ENCODE data around the gene DDX24. TPM values are rescaled to one million over a fixed set of nuclear protein-coding genes. Genes with fewer than 3 reads are reported as not detected.

DDX24 gene
- total RNA-seq, 1 donor from 2014 or later = 262 TPM

GRCh38 chr14:94044476-94045091, 36.4 kb downstream of the DDX24 start:
- Mint-ChIP-seq H3K9me3 (no peaks in the 10 kb centered on the region), H3K27me3 (no peaks in the 10 kb centered on the region), H3K36me3 (ENCODE audit: low read depth) (peaks cover 24% of the 10 kb centered on the region), H3K27ac (no peak overlapping the region), H3K4me3 (no peak overlapping the region), H3K4me1 (no peaks in the 10 kb centered on the region)
- intact Hi-C loops (cut with micrococcal nuclease) = no loop called here
- no peak for DNase-seq

GRCh38 chr14:94043756-94044475, 37.1 kb downstream of the DDX24 start:
- H3K4me3 Mint-ChIP-seq = no peak overlapping the region
- no peak overlapping the region for H3K27ac Mint-ChIP-seq
- no peaks in the 10 kb centered on the region for H3K4me1 Mint-ChIP-seq

GRCh38 chr14:94043111-94043755, 37.8 kb downstream of the DDX24 start:
- intact Hi-C loops (cut with micrococcal nuclease) = no loop called here
- H3K4me3 Mint-ChIP-seq = no peak overlapping the region
- H3K27ac Mint-ChIP-seq = no peak overlapping the region
- no peaks in the 10 kb centered on the region for H3K27me3 Mint-ChIP-seq
- H3K4me1 Mint-ChIP-seq = no peaks in the 10 kb centered on the region
- H3K9me3 Mint-ChIP-seq = no peaks in the 10 kb centered on the region
- no peak for DNase-seq
- peaks cover 18% of the 10 kb centered on the region for H3K36me3 Mint-ChIP-seq (ENCODE audit: low read depth)

More at GRCh38 chr14:94043756-94044475, 37.1 kb downstream of the DDX24 start:
- DNase-seq = no peak
- no peaks in the 10 kb centered on the region for H3K27me3 Mint-ChIP-seq
- intact Hi-C loops (cut with micrococcal nuclease) = no loop called here
- peaks cover 21% of the 10 kb centered on the region for H3K36me3 Mint-ChIP-seq (ENCODE audit: low read depth)
- no peaks in the 10 kb centered on the region for H3K9me3 Mint-ChIP-seq

GRCh38 chr14:94042433-94043091, 38.4 kb downstream of the DDX24 start:
- Mint-ChIP-seq H3K36me3 (ENCODE audit: low read depth) (peaks cover 11% of the 10 kb centered on the region), H3K27ac (no peak overlapping the region), H3K4me3 (no peak overlapping the region), H3K27me3 (no peaks in the 10 kb centered on the region), H3K4me1 (no peaks in the 10 kb centered on the region), H3K9me3 (no peaks in the 10 kb centered on the region)
- DNase-seq = no peak
- intact Hi-C loops (cut with micrococcal nuclease) = no loop called here

GRCh38 chr14:94041551-94042346, 39.3 kb downstream of the DDX24 start:
- intact Hi-C loops (cut with micrococcal nuclease) = no loop called here
- Mint-ChIP-seq H3K9me3 (no peaks in the 10 kb centered on the region), H3K4me3 (no peak overlapping the region), H3K36me3 (ENCODE audit: low read depth) (peaks cover 7% of the 10 kb centered on the region), H3K27ac (no peak overlapping the region), H3K27me3 (no peaks in the 10 kb centered on the region), H3K4me1 (peaks cover 2% of the 10 kb centered on the region)
- DNase-seq = no peak

- H3K36me3 Mint-ChIP-seq (ENCODE audit: low read depth) = peaks cover 7% of the 10 kb centered on the region
- no peak for DNase-seq
- H3K27ac Mint-ChIP-seq = no peak overlapping the region
- no peaks in the 10 kb centered on the region for H3K27me3 Mint-ChIP-seq
- peaks cover 4% of the 10 kb centered on the region for H3K4me1 Mint-ChIP-seq
- intact Hi-C loops (cut with micrococcal nuclease) = no loop called here
- no peaks in the 10 kb centered on the region for H3K9me3 Mint-ChIP-seq
- H3K4me3 Mint-ChIP-seq = no peak overlapping the region
Measured at GRCh38 chr14:94040796-94041195, 40.2 kb downstream of the DDX24 start.

- no peaks in the 10 kb centered on the region for H3K27me3 Mint-ChIP-seq
- H3K36me3 Mint-ChIP-seq (ENCODE audit: low read depth) = peaks cover 3% of the 10 kb centered on the region
- H3K27ac Mint-ChIP-seq = no peak overlapping the region
- H3K4me1 Mint-ChIP-seq = peaks cover 4% of the 10 kb centered on the region
- intact Hi-C loops (cut with micrococcal nuclease) = no loop called here
- H3K4me3 Mint-ChIP-seq = no peak overlapping the region
- H3K9me3 Mint-ChIP-seq = no peaks in the 10 kb centered on the region
- DNase-seq = no peak
Measured at GRCh38 chr14:94040247-94040646, 40.8 kb downstream of the DDX24 start.

GRCh38 chr14:94038921-94039629, 41.9 kb downstream of the DDX24 start:
- no peak overlapping the region for H3K27ac Mint-ChIP-seq
- intact Hi-C loops (cut with micrococcal nuclease) = loop anchor here (10.0 kb wide), 1 partner anchor 266 kb away; no protein-coding TSS in a partner anchor
- DNase-seq = no peak
- no peaks in the 10 kb centered on the region for H3K36me3 Mint-ChIP-seq (ENCODE audit: low read depth)
- no peaks in the 10 kb centered on the region for H3K9me3 Mint-ChIP-seq
- H3K27me3 Mint-ChIP-seq = no peaks in the 10 kb centered on the region
- no peak overlapping the region for H3K4me3 Mint-ChIP-seq
- H3K4me1 Mint-ChIP-seq = peaks cover 4% of the 10 kb centered on the region

GRCh38 chr14:94038510-94038909, 42.5 kb downstream of the DDX24 start:
- H3K9me3 Mint-ChIP-seq = no peaks in the 10 kb centered on the region
- H3K27ac Mint-ChIP-seq = no peak overlapping the region
- no peaks in the 10 kb centered on the region for H3K27me3 Mint-ChIP-seq
- intact Hi-C loops (cut with micrococcal nuclease) = loop anchor here (10.0 kb wide), 1 partner anchor 266 kb away; no protein-coding TSS in a partner anchor
- DNase-seq = no peak
- H3K4me1 Mint-ChIP-seq = peaks cover 4% of the 10 kb centered on the region
- H3K4me3 Mint-ChIP-seq = no peak overlapping the region
- H3K36me3 Mint-ChIP-seq (ENCODE audit: low read depth) = no peaks in the 10 kb centered on the region

GRCh38 chr14:94037954-94038353, 43.0 kb downstream of the DDX24 start:
- H3K27me3 Mint-ChIP-seq = no peaks in the 10 kb centered on the region
- H3K4me1 Mint-ChIP-seq = peaks cover 4% of the 10 kb centered on the region
- no peak for DNase-seq
- H3K36me3 Mint-ChIP-seq (ENCODE audit: low read depth) = no peaks in the 10 kb centered on the region
- intact Hi-C loops (cut with micrococcal nuclease) = loop anchor here (2.0 to 10.0 kb wide), 2 partner anchors 15 to 267 kb away; no protein-coding TSS in a partner anchor
- no peak overlapping the region for H3K4me3 Mint-ChIP-seq
- H3K9me3 Mint-ChIP-seq = no peaks in the 10 kb centered on the region
- H3K27ac Mint-ChIP-seq = no peak overlapping the region

GRCh38 chr14:94036313-94037167, 44.5 kb downstream of the DDX24 start:
- Mint-ChIP-seq H3K36me3 (ENCODE audit: low read depth) (no peaks in the 10 kb centered on the region), H3K9me3 (no peaks in the 10 kb centered on the region), H3K4me1 (peaks cover 4% of the 10 kb centered on the region), H3K4me3 (no peak overlapping the region), H3K27me3 (no peaks in the 10 kb centered on the region), H3K27ac (peak overlapping the region; percentile 45)
- intact Hi-C loops (cut with micrococcal nuclease) = loop anchor here (1.0 to 10.0 kb wide), 6 partner anchors 10 to 268 kb away; partner anchors contain the start of genes IFI27L2 and OTUB2
- peak; percentile 94 for DNase-seq

- DNase-seq = no peak
- Mint-ChIP-seq H3K27ac (no peak overlapping the region), H3K9me3 (no peaks in the 10 kb centered on the region), H3K36me3 (ENCODE audit: low read depth) (no peaks in the 10 kb centered on the region), H3K27me3 (no peaks in the 10 kb centered on the region), H3K4me3 (no peak overlapping the region), H3K4me1 (peaks cover 4% of the 10 kb centered on the region)
- intact Hi-C loops (cut with micrococcal nuclease) = loop anchor here (10.0 kb wide), 1 partner anchor 270 kb away; no protein-coding TSS in a partner anchor
Measured at GRCh38 chr14:94034886-94035285, 46.1 kb downstream of the DDX24 start.

Measured in activated CD4-positive, alpha-beta T cell treated with anti-CD3 and anti-CD28 coated beads, Interleukin-2, amount 10 ng/mL, durations not matched to agents 24 days and 14 days (primary cell).